ENCODE results near the gene UBE2H. TPM values are rescaled to one million over a fixed set of nuclear protein-coding genes. Genes with fewer than 3 reads are reported as not detected.

Gene UBE2H
- total RNA-seq, 2 donors from 2014 or later: 92.6 to 93.4 TPM

DNA sequence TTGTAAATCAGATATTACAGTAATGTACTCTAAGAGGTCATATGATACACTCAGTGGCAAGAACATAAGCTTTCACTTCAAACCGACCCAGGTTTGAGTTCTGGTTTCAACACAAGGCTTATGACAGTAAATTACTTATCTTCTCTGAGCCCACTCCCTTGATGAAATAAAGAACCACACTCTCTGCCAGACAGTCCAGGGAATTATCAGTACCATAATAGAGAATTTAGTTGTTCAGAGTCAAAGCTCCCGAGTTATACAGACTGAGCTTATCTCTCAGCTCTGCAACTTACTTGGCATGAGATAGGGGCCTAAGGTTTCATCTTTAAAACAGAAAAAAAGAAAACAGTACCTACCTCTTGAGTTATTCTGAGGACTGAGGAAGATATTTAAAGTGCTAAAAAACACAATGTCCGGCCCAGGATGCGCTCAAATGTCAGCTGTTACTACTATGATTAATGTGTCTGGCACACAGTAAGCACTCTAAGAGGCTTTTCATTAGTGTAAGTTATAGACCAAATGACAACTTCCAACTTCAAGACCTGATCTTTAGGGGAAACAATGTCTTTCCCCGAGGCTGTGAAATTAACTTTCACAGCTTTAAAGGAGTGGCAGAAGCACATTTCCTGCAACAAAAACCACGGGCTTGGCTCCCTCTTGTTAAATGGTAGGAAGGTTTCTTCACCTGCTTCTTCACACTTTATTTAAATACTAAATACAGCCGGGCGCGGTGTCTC, 38.1 kb downstream of the UBE2H start:
- Histone ChIP-seq H3K4me1 (peaks cover 88% of the 10 kb centered on the region), H3K4me3 (no peak overlapping the region), H3K9me3 (no peaks in the 10 kb centered on the region), H3K27me3 (no peaks in the 10 kb centered on the region), H3K36me3 (replicated peaks in 1 of 2; ENCODE audit: insufficient read depth in 1 of 2, low read depth in 2 of 2) (no peaks in the 10 kb centered on the region), H3K27ac (peak overlapping the region in 3 of 4 donors; percentile 19 to 79 (median 52))
- intact Hi-C loops (cut with DNase I): no loop called here
- TF ChIP-seq POLR2A (IDR thresholded peaks at IDR 0.05) (no peak), CTCF (IDR thresholded peaks at IDR 0.05) (no peak)
- DNase-seq (no peak), ATAC-seq (no peak)
- 52 to 54% methylated on average over 9 of the region's 9 CpGs for WGBS, 2 donors

DNA sequence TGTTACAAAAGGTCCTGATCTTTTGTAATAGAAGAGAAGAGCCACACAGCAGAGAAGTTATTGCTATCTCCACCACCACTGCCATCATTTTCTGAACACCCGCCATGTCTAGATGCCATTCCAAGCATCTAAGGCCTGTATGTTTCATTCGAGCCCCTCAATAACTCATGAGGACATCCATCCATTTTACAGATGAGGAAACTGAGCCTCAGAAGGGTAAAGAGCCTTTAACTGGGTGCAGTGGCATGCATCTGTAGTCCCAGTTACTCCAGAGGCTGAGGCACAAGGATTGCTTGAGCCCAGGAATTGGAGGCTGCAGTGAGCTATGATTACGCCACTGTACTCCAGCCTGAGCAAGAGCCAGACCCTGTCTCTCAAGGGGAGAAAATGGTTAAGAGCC, 39.3 kb downstream of the UBE2H start:
- no peaks in the 10 kb centered on the region for H3K27me3 ChIP-seq
- DNase-seq: no peak
- intact Hi-C loops (cut with DNase I): no loop called here
- 82 to 92% methylated on average over 3 of the region's 3 CpGs for WGBS, 2 donors
- no peaks in the 10 kb centered on the region for H3K9me3 ChIP-seq
- H3K4me3 ChIP-seq: no peak overlapping the region
- peak overlapping the region in 3 of 4 donors; percentile 19 to 79 (median 52) for H3K27ac ChIP-seq
- no peaks in the 10 kb centered on the region for H3K36me3 ChIP-seq (replicated peaks in 1 of 2; ENCODE audit: insufficient read depth in 1 of 2, low read depth in 2 of 2)
- TF ChIP-seq POLR2A (IDR thresholded peaks at IDR 0.05) (no peak), CTCF (IDR thresholded peaks at IDR 0.05) (no peak)
- peaks cover 88% of the 10 kb centered on the region for H3K4me1 ChIP-seq
- ATAC-seq: no peak

DNA sequence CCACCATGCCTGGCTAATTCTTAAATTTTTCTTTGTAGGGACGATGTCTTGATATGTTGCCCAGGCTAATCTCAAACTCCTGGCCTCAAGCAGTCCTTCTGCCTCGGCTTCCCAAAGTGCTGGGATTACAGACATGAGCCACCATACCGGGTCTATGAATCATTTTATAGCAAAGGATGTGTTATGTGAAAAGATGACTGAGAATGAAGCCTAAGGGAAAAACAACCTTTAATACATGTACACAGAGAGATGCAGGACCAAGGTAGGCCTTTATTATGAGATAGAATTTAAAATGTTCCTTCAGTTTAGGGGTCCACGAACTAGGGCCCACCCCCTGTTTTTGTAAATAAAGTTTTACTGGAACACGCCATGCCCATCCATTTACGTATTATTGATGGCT, 41.0 kb downstream of the UBE2H start:
- H3K4me3 ChIP-seq: no peak overlapping the region
- WGBS, 2 donors: 84 to 89% methylated on average over 6 of the region's 6 CpGs
- DNase-seq (no peak), ATAC-seq (no peak)
- peaks cover 88% of the 10 kb centered on the region for H3K4me1 ChIP-seq
- TF ChIP-seq POLR2A (IDR thresholded peaks at IDR 0.05) (no peak), CTCF (IDR thresholded peaks at IDR 0.05) (no peak)
- H3K27ac ChIP-seq: no peak overlapping the region
- H3K9me3 ChIP-seq: no peaks in the 10 kb centered on the region
- H3K27me3 ChIP-seq: no peaks in the 10 kb centered on the region
- H3K36me3 ChIP-seq (replicated peaks in 1 of 2; ENCODE audit: insufficient read depth in 1 of 2, low read depth in 2 of 2): no peaks in the 10 kb centered on the region
- intact Hi-C loops (cut with DNase I): no loop called here

GRCh38 chr7:129909669-129910068, 43.1 kb downstream of the UBE2H start:
- H3K4me3 ChIP-seq: no peak overlapping the region
- H3K27ac ChIP-seq: peak overlapping the region in 2 of 4 donors; percentile 15 to 82
- intact Hi-C loops (cut with DNase I): no loop called here
- TF ChIP-seq POLR2A (IDR thresholded peaks at IDR 0.05): no peak
- peaks cover 88% of the 10 kb centered on the region for H3K4me1 ChIP-seq
- H3K27me3 ChIP-seq: no peaks in the 10 kb centered on the region
- ATAC-seq (no peak), DNase-seq (no peak)
- WGBS, 2 donors: 43 to 53% methylated on average over 4 of the region's 4 CpGs
- H3K36me3 ChIP-seq (replicated peaks in 1 of 2; ENCODE audit: insufficient read depth in 1 of 2, low read depth in 2 of 2): no peaks in the 10 kb centered on the region
- no peaks in the 10 kb centered on the region for H3K9me3 ChIP-seq

GRCh38 chr7:129908181-129908580, 44.6 kb downstream of the UBE2H start:
- DNase-seq: no peak
- no peaks in the 10 kb centered on the region for H3K36me3 ChIP-seq (replicated peaks in 1 of 2; ENCODE audit: insufficient read depth in 1 of 2, low read depth in 2 of 2)
- peaks cover 88% of the 10 kb centered on the region for H3K4me1 ChIP-seq
- 48 to 71% methylated on average over 1 of the region's 1 CpG for WGBS, 2 donors
- H3K4me3 ChIP-seq: no peak overlapping the region
- no peak for ATAC-seq
- TF ChIP-seq POLR2A (IDR thresholded peaks at IDR 0.05) (no peak), CTCF (IDR thresholded peaks at IDR 0.05) (no peak)
- H3K27ac ChIP-seq: peak overlapping the region in 3 of 4 donors; percentile 68 to 82 (median 72)
- no peaks in the 10 kb centered on the region for H3K9me3 ChIP-seq
- no peaks in the 10 kb centered on the region for H3K27me3 ChIP-seq
- intact Hi-C loops (cut with DNase I): no loop called here

Measured in body of pancreas (tissue), 4 donors.